DMS53 (cell line): ENCODE results near the gene PINK1.

Experiments
- DNase-seq: peaks from one replicate; lab custom pipeline; 2025; lab: John Stamatoyannopoulos, UW

The PINK1 gene

GRCh38 chr1:20611652-20612051, 21.6 kb upstream of the PINK1 start:
- DNase-seq = no peak

- no peak for DNase-seq
These were observed 21.0 kb upstream of the PINK1 start for GRCh38 chr1:20612221-20612746.

- no peak for DNase-seq
These were observed 19.1 kb upstream of the PINK1 start for GRCh38 chr1:20614131-20614579.

- DNase-seq = no peak
These were observed 17.1 kb upstream of the PINK1 start for GRCh38 chr1:20615946-20616846.

GRCh38 chr1:20616847-20617487, 16.3 kb upstream of the PINK1 start:
- no peak for DNase-seq

GRCh38 chr1:20618550-20618949, 14.7 kb upstream of the PINK1 start:
- DNase-seq = no peak

GRCh38 chr1:20619999-20620398, 13.3 kb upstream of the PINK1 start:
- no peak for DNase-seq

- DNase-seq = no peak
These were observed 12.2 kb upstream of the PINK1 start for GRCh38 chr1:20621012-20621411.

GRCh38 chr1:20624709-20625108, 8.5 kb upstream of the PINK1 start:
- no peak for DNase-seq

GRCh38 chr1:20625176-20626097, 7.8 kb upstream of the PINK1 start:
- no peak for DNase-seq

GRCh38 chr1:20626098-20626427, 7.2 kb upstream of the PINK1 start:
- no peak for DNase-seq

GRCh38 chr1:20626524-20626923, 6.7 kb upstream of the PINK1 start:
- no peak for DNase-seq

- no peak for DNase-seq
These were observed 2.5 kb upstream of the PINK1 start for GRCh38 chr1:20630729-20631128.

GRCh38 chr1:20632386-20632785, 872 bp upstream of the PINK1 start:
- no peak for DNase-seq

- DNase-seq = no peak
These were observed 871 bp downstream of the PINK1 start for GRCh38 chr1:20634065-20634593.

GRCh38 chr1:20634594-20635084, 1.4 kb downstream of the PINK1 start:
- DNase-seq = no peak

GRCh38 chr1:20636785-20637347, 3.6 kb downstream of the PINK1 start:
- DNase-seq = no peak

- DNase-seq = peak; percentile 71
These were observed 6.9 kb downstream of the PINK1 start for GRCh38 chr1:20640183-20640597.

- no peak for DNase-seq
These were observed 8.7 kb downstream of the PINK1 start for GRCh38 chr1:20641975-20642374.

- DNase-seq = no peak
These were observed 9.8 kb downstream of the PINK1 start for GRCh38 chr1:20643080-20643479.

- DNase-seq = no peak
These were observed 11.2 kb downstream of the PINK1 start for GRCh38 chr1:20644416-20644815.
